ENCODE data around the gene RGS3. TPM values are rescaled to one million over a fixed set of nuclear protein-coding genes. Genes with fewer than 3 reads are reported as not detected.

RGS3 gene
- total RNA-seq, 1 donor from 2014 or later = 12.8 TPM

DNA sequence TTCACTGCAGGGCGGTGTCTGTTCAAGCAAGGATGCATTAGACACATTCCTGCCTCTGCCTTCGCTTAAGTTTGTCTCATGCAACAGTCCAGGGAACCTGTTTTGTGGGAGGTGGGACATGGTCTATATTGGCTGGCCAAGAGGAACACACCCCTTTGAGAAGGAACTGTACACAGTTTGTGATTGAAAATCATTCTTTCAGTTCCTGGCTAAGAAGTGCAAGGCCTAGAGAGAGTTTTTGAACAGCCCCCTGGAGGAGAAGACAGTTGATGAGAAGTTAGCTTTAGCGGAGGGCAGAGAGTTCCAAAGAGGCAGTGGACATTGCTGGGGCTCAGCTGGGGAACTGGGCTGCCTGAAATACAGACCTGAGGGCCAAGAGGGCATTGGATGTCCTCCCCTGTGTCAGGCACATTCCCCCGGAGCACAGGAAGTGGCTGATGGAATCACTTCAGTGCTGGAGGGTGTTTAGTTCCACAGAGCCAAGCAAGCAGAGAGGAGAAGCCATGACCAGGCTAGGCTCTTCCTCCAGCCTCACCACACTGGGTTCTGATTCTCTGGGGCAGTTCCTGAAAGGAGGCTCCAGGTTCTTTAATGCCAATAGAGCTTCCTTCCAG, 66.6 kb downstream of the RGS3 start:
- no peak for DNase-seq

DNA sequence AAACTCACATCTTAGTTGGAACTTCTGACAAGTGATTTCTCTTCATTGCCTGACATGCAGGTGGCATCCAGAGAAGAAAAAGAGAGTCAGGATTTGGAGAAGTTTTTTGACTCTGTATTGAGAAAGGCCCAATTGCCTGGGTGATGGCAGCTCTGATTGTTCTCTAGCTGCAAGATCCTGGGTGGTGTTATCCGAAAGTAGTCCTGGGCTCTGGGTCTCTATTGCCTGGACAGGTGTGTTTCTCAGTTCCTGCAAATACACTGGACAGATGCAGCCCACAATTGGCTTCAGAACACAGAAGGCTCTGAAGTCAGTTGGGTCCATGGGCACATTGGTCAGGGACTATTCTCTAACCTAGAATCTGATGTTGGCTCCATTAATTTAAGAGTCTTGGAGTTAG, 67.4 kb downstream of the RGS3 start:
- DNase-seq = no peak

DNA sequence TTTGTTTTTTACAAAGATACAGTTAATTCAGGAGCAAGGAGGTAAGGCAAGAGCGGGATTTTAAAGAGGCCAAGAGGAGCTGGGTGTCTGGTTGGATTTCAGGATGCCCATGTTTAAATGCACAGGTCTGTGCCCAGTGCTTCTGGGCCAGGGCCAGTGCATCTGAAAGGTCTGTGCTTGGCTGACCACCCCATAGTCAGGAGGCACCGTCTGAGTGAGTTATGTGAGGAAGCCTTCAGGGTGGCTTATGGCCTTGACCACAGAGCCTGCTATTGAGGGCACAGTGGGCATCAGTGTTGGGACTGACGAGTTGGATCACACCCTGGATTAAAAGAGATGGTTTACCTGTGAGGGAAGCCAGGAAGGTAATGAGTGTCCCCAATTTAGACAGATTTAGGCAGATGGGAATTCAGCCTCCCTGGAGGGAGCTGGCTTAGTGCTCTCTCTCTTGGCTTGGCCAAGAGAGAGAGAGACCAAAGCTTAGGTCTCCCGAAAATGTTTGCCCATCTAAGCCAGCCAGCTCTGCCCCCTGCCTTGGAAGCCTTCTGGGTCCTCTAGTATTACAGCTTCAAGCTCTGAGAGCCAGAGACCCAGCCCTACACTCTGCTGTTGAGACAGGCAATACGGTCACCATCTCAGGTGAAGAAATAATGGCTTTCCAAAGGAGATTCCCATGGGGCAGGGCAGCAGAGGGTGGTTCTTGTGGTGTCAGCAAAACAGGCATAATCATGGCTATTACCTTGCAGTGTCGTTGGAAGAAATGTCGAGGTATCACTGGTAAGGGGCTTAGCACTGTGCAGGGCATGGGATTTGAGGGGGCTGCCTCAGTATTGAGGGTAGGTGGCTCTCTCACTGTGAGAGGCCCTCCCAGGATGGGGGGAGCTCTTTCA, 68.6 kb downstream of the RGS3 start:
- no peak for DNase-seq

DNA sequence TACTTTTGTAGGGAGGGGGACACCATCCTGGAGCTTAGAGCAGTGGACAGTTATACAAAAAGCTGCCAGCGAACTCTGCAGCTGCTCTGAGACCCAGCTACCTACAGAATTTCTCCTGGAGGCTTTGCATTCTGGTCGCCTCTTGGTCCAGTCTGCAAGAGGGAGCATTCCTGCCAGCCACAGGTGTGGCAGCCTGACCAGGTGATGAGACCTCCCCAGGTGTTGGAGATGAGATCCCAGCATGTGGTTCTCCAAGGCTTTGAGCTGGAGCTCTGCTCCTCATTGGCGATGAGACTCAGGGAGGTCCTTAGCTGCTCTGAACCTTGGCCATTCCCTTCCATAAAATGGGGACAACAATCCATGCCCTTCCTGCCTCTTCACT, 69.3 kb downstream of the RGS3 start:
- no peak for DNase-seq

DNA sequence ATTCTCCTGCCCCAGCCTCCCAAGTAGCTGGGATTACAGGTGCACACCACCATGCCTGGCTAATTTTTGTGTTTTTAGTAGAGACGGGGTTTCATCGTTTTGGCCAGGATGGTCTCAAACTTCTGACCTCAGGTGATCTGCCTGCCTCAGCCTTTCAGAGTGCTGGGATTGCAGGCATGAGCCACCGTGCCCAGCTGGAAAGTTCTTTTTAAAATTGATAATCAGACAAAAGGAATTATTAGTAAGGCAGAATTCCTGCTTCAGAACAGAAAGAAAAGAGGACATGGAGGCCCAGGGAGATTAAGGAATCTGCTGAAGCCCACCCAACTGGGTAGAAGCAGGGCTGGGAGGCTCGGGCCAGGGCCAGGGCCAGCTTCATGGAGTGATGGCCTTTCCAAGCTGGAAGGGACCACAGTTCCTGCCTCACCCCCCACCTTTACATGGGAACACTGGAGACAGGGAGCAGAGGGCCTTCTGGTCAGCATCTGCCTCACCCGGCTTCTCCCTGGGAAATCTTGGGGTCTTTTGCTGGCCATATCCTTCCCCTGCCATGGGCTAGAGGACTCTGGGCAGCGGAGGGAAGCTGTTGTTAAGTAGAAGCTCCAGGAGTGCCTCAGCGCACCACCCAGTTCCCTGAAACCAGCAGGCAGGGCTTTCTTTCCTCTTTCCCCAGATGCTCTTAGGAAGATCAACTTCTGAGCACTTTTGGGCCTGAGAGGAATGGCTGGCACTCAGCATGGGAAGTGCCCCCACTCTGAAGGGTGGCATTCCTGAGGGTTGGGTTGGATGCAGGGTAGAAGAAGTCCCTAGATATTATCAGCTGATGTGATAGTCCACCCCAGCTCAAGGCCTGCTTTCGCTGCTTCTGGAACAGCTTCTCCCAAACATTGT, 70.1 kb downstream of the RGS3 start:
- DNase-seq = no peak

DNA sequence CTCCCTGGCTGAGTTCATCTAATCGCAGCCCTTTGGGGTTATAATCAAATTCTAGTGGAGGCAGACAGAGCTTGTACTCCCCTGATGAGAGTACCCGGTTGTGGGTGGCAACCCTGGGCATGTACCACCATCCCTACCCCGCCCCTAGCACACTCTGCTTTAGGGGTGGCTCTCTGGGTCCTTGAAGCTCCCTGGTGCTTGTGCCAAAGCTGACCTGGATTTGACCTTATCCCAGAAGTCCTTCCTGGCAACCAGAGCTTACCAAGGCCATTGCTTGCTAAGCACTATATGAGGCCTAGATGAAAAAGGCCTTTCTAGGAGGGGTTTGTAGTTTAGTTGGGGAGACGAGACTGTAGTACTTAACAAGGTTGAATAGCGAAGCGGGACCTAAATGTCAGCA, 72.2 kb downstream of the RGS3 start:
- DNase-seq = no peak

- no peak for DNase-seq
Observed at GRCh38 chr9:113536166-113536482, 72.6 kb downstream of the RGS3 start.

GRCh38 chr9:113536483-113537228, 73.1 kb downstream of the RGS3 start:
- DNase-seq = peak; percentile 86

GRCh38 chr9:113537229-113537810, 73.8 kb downstream of the RGS3 start:
- no peak for DNase-seq

DNA sequence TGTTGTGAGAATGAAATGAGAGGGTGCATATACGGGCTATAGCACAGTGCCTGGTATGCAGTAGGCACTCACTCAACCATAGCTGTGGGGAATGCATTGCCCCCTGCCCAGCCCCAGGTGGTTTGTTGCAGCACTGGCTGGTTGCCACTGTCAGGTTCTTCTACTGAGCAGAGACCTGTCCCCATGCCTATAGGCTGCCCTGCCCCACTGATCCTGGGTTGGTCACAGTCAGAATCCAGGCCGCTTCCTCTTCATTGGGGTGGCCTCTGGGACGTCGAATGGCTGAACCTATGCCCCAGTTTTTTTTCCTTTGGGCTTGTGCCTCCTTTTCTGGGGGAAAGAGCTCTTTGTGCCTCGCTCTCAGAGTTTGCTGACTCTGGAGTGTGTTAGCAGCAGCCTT, 74.6 kb downstream of the RGS3 start:
- no peak for DNase-seq

GRCh38 chr9:113538701-113539430, 75.3 kb downstream of the RGS3 start:
- no peak for DNase-seq

DNA sequence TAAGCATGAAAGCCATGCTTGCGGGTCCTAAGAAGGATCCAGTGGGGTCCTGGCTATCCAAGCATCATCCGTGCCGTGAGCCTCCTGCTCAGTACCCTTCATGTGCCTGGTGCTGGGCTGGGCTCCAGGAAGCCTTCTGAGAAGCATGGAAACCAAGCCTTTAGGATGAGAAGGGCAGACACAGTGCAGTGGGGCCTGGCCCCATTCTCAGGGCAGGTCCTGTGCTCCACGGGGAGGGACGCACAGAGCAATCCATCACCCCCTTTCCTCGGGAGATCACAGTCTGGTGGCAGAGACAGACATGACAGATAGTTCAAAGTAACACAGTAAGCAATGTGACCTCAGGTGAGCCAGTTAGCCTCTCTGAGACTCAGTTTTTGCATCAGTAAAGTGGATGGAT, 76.9 kb downstream of the RGS3 start:
- no peak for DNase-seq

DNA sequence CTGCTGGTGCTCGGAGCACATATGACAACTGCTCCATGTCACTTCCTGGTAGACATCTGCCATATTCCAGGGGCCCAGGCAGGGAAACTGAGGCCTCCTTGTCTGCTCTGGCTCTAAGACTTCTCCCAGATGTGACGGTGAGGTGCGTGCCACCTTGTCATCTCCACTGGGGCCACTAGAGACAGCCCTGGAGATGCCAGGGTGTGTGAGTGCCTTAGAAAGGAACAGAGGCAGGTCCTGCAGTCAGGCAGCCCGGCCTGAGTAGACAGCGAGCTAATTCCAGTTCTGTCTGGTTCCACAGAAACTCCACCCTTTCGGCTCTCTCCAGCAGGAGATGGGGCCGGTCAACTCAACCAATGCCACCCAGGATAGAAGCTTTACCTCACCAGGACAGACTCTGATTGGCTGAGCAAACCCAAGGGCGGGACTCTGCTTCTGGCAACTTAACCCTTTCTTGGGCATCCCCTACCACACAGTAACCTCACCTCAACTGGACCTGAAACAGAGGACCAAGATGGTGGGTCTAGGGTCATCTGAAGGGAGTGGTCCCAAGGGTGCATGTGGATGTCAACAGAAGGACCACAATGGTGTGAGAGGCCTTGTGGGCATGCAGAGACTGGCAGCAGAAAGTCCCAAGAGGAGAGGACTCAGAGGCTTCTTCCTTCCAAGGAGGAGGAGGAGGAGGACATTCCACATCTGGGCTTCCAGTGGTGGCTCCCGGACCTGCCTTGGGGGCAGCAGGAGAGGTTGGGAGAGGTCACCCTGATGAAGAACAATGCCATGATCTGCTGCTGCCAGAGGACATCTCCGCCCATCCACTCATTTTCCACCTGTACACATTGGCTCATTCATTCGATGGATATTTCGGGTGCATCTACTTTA, 77.7 kb downstream of the RGS3 start:
- peak; percentile 46 for DNase-seq

- DNase-seq = no peak
Observed at GRCh38 chr9:113542006-113542405, 78.5 kb downstream of the RGS3 start.

DNA sequence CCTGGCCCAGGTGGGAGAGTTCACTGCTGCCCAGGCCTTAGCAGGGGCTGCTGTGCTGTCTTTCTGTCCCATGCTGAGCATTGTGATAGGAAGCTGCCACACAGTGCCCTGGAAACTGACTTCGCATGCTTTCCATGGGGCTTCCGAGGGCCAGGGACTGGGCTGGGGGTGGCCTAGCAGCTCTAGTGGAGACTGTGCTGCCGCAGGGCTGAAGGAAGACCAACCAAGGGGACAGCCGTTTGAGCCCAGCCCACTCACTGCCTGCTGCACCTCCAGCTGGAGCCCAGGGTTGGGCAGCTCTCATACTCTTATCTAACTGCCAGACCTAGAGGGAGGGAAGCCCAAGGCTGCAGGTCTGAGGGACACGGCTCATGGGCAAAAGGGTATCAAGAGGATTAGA, 79.2 kb downstream of the RGS3 start:
- DNase-seq = no peak

- no peak for DNase-seq
Observed at GRCh38 chr9:113543296-113543981, 79.9 kb downstream of the RGS3 start.

- no peak for DNase-seq
Observed at GRCh38 chr9:113543982-113544303, 80.4 kb downstream of the RGS3 start.

DNA sequence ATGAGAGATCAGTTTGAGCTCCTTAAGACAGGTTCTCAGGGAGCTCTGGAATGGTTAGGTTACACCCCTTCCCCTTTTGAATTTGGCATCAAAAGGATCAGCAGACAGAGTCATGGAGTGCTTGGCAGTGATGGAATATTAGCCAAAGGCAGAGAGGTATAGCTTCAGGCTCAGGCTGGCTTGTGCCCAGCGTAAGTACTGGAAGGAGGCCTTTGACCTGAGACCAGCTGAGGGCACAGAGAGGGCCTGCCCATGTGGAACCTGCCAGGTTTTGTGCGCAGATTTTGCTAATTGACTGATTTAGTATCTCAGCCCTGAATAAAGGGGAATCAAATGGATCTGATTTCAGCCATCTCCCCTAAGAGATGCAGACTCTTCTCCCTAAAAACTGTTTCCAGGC, 81.5 kb downstream of the RGS3 start:
- DNase-seq = no peak

DNA sequence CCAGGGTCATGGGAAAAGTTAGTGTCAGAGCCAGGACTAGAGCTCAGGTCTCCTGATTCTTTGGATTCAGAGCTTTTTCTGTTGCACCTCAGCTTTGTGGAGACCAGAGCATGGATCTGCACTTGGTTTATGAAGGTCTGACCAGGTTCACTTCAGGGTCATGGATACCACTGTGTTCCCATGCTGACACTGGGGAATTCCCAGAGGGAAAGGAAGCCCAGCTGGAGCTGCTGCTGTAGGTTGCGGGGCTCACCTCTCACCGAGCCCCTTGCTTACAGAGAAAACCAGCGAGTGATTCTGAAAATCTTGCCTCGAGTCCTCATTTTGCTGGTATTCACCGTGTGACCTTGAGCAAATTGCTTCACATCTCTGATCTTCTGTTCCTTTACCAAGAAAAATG, 83.0 kb downstream of the RGS3 start:
- no peak for DNase-seq

DNA sequence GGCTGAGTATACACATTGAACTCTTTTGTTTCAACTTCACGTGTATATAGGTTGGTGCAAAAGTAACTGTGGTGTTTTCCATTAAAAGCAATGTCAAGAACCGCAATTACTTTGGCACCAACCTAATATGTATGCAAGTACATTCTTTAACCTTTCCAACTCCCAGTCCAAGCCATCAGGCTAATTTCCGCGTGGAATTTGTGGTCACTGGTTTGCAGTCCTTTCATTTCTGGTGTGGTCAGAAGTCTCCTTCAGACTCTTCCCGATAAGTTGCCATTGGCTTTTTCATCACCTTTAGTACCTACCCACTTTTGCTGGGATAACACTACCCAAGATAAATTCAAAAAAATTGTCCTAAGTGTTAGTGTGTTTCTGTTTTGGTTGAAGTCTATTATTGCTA, 84.0 kb downstream of the RGS3 start:
- no peak for DNase-seq

Measured in occipital lobe (tissue), 2 donors.